GOT3 (cell line): Measurements from ENCODE around the gene SCGB3A1.

Experiments used
- DNase-seq: peaks from one replicate; lab custom pipeline; 2025; ENCODE audit warnings: mixed read lengths; lab: John Stamatoyannopoulos, UW

SCGB3A1 gene

DNA sequence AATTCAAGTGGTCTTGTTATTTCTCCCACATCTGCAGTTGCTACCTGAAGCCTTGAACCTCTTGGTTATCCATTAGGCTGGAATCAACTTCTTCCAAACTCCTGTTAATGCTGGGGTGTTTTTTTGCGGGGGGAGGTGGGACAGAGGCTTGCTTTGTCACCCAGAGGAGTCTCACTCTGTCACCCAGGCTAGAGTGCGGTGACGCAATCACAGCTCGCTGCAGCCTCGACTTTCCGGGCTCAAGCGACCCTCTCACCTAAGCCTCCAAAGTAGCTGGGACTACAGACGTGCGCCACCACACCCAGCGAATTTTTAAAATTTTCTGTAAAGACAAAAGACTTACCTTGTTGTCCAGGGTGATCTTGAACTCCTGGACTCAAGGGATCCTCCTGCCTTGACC lies 4.4 kb downstream of the SCGB3A1 start:
- DNase-seq: no peak

DNA sequence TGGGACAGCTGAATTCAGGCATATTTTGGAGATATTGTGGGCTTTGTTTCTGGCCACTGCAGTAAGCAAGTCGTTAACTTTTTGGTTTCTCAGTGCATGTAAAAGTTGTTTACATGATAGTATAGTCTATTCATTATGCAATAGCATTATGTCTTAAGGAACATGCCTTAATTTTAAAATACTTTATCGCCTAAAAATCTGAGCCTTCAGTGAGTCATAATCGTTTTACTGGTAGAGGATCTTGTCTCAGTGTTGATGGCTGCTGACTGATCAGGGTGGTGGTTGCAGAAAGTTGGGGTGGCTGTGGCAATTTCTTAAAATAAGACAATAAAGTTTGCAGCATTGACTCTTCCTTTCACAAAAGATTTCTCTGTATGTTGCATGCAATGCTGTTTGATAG lies 5.1 kb downstream of the SCGB3A1 start:
- DNase-seq: no peak

DNA sequence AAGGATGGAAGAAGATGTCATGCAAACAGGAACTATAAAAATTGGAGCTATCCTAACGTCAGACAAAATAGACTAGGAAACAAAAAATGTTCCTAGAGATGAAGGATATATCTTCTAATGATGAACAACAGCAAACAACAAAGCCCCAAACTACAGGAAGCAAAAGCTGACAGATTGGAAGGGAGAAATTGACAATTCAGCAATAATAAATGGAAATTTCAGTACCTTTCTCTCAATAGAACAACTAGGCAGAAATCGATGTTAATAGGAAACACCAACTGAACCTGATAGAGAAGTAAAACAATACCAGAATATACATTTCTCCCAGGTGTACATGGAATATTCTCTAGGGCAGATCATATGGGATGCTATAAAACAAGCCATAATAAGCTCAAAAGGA lies 7.6 kb downstream of the SCGB3A1 start:
- DNase-seq: no peak

DNA sequence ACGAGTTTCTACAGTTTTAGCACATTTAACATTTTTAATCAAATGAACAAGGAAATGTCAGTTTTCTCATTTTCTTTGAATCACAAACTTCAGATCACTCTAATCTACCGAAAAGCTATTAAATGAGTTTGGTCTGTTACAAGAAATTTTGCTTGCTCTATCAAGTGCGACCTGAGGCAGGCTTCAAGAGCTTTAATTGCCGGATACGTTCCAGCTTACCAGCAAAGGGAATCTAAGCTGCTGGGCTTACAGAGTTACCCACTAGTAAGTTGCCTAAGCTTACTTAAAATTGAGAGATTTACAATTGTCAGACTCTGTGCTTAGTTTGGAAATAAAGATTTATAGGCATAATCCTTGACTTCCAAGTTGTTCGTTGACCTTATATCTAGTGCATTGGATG lies 10.6 kb downstream of the SCGB3A1 start:
- DNase-seq: no peak

DNA sequence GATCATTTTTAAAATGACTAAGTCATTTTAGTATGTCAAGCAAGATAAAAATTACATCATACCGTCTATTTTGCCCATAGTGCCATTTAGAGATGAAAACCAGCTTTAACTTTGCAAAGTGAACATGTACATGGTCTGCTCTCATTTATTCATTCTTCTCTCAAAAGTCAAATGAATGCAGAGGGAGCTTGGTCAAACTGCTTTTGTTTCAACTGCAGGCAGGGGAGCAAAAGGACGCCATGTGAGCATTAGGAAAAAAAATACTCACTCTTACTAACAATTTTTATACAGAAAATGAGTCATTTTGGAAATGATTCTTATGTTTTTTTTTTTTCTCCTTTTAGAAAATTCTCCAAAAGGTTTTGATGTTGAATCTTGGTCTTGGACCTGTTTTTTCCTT lies 15.7 kb downstream of the SCGB3A1 start:
- no peak for DNase-seq

DNA sequence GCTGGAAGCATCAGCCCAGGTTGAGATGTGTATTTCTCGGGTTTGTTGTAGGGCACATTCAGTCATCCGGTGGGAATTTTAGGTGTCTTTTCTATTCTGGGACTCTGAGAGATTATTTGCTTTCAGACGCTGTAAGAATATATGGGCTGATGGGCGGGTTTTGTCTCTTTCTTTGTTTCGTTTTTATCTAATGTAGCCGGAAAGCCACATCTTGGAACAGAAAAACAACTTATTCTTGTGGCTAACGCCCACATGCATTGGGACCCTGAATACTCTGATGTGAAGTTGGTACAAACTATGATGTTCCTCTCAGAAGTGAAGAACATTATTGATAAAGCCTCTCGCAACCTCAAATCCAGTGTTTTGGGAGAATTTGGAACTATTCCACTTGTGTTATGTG lies 22.4 kb downstream of the SCGB3A1 start:
- no peak for DNase-seq

DNA sequence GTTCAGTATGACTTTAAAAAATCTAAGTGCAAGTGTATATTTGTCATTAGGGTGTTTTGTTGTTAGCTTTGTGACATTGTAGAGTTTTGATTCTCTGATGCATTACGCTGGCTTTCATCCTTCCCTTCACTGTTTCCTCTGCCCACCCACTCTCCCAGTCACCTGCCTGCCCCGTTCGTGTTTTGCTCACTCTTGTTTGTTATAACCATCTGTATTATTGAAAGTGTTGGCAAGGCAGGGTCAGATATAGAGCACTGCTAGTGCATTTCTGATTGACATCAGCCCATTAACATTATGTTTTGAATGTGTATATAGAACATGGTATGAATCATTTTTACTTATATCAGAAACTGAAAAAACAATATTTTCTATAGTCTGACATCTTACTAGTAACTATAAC lies 27.3 kb downstream of the SCGB3A1 start:
- DNase-seq: no peak

DNA sequence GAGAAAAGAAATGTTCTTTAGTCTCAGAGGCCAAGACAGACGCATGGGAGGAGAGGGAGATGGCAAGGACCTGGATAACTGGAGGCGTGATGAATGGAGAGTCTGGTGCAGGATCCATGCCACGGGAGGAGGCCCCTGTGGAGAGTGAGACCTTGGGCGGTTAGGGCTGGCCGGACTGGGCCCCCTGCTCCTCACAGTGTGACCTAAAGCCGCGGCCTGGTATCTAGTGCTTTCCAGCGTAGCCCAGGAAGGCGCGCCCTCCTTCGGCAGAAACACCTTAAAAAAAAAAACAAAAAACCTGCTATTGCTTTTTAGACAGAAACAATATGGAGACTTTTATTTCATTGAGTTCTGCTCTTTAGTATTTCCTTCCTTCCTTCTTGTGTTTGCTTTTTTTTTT lies 33.1 kb downstream of the SCGB3A1 start:
- DNase-seq: no peak

DNA sequence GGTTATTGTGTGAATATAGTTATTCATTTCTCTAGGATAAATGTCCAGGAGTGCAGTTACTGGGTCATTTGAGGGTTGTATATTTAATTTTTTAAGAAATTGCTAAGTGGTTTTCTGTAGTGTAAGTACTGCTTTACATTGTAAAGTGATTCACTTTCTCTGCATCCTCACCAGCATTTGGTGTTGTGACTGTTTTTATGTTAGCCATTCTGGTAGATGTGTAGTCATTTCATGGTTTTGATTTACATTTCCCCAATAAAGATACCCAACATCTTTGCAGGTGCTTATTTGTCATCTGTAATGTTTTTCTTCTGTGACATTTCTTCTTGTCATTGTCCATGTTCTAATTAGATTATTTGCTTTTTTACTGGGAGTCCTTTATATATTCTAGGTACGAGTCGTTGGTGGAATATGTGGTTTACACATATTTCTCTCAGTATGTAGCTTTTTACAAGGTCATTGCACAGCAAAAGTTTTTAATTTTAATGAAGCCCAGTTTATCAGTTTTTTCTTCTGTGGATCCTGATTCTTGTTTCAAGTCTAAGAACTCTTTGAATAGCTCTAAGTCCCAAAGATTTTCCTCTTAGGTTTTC lies 34.0 kb downstream of the SCGB3A1 start:
- DNase-seq: no peak

DNA sequence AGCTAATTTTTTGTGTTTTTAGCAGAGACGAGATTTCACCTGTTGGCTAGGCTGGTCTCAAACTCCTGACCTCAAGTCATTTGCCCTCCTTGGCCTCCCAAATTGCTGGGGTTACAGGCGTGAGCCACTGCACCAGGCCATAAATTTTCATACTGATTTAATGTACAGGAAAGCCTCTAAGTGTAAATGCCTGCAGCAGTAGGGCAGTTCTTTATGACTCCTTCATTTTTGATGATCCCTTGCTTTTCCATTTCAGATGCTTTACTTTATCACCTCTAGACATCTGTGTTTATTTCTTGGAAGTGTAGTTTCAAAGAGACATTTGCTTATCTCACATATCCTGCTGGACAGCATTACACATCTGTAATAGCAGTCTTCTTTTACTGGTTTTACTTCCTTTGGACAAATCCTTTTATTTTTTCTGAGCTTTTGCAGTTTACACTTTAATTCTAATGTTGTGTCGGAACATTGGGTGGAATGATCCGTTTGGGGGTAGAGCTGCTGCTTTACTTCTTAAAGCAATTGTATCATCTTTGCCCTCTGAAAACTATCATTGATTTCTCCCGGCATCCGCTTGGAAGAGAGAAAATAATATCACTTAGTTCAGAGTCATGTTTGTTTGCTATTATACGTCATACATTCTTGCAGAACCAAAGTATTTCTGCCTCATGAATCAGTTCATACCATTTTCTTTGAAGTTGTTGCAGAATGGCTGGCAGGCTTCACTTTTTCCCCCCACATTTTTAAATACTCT lies 36.0 kb downstream of the SCGB3A1 start:
- no peak for DNase-seq

DNA sequence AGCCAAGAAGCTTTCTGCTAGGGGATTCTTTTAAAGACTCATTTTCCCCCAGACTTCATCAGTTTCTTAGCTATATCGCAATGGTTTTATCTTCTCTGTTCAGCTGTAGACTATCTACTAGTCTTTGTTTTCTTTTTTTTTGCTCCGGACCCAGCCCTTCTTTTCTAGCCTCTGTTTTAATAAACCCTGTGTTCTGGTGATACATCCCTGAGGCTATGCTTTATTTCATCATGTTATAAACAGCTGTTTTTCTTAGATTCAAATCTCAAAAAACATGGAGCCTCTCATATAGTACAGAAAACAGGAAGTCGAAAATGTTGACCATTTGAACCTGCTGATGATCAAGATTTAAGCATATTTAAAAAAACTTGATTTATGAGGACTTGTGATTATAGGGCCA lies 37.8 kb downstream of the SCGB3A1 start:
- DNase-seq: no peak

DNA sequence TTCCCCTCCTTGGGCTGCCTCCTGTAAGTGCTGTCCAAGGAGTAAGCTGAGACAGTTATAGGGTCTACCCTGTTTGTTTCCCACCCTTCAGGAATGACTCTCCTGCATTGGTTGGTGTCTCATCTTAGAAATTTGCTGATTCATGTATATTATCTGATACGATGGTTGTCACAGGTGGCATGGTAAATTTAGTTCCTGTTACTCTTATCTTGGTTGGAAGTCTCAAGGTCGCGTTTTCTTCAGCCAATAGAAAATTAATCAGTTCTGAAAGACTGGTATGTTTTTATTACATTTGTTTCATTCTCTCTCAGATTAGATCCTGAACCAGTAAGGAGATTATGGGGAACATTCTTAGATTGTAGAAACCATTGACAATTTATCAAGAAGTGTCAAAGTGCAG lies 42.7 kb downstream of the SCGB3A1 start:
- DNase-seq: no peak

DNA sequence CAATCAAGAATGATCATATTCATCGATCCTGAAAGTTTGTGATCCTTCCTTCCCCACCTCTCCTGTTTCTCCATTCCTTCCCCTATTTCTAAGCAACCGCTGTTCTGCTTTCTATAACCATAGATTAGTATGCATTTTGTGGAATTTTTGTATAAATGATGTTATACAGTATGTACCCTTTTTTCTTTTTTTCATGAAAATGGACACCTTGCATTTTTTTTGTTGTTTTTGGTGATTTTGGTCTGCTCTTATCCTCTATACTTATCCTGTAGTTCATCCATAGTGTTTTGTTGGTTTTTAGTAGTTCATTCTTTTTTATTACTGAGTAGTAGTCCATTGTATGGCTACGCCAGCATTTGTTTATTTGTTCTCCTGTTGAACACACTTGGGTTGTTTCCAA lies 46.1 kb downstream of the SCGB3A1 start:
- no peak for DNase-seq

DNA sequence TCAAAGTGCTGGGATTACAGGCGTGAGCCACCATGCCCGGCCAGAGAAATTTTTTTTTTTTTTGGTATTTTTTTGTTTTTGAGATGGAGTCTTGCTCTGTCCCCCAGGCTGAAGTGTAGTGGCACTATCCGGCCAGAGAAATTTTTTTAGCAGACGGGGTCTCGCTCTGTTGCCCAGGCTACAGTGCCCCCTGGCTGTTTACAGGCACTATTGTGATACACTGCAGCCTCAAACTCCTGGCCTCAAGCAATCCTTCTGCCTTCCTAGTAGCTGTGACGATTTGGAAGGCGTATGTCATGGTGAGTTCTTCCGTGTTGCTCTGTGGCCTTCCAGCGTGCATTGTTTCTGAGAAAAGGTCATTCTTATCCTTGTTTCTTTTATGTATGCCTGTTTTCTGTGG lies 49.6 kb downstream of the SCGB3A1 start:
- no peak for DNase-seq
